ENCODE measurements around the gene ARID5B. TPM values are rescaled to one million over a fixed set of nuclear protein-coding genes. Genes with fewer than 3 reads are reported as not detected.

ARID5B gene
- polyA plus RNA-seq, 1 donor from 2014 or later: 2.1 TPM

- Histone ChIP-seq H3K27ac (ENCODE audit: low read length) (no peak overlapping the region), H3K9me3 (ENCODE audit: low read length) (no peaks in the 10 kb centered on the region), H3F3A (ENCODE audit: insufficient read depth, low read length, poor library complexity, severe bottlenecking) (no peaks in the 10 kb centered on the region), H2AFZ (ENCODE audit: low read depth, low read length) (no peak overlapping the region), H3K27me3 (ENCODE audit: insufficient read depth, low read depth, low read length) (no peaks in the 10 kb centered on the region), H3K79me2 (replicated peaks; ENCODE audit: insufficient read depth, low read length) (no peaks in the 10 kb centered on the region), H3K4me2 (ENCODE audit: low read length) (no peak overlapping the region), H3K9me2 (ENCODE audit: insufficient read depth, low read length) (no peaks in the 10 kb centered on the region), H3K36me3 (ENCODE audit: insufficient read depth, low read length) (no peaks in the 10 kb centered on the region), H3K9ac (ENCODE audit: low read length) (no peak overlapping the region), H3K4me3 (ENCODE audit: low read length) (no peak overlapping the region), H4K20me1 (ENCODE audit: insufficient read depth) (no peaks in the 10 kb centered on the region)
- TF ChIP-seq CTCF (IDR thresholded peaks at IDR 0.05; ENCODE audit: poor library complexity, severe bottlenecking) (no peak), POLR2AphosphoS5 (IDR thresholded peaks at IDR 0.05) (no peak), EZH2 (IDR thresholded peaks at IDR 0.05; ENCODE audit: borderline replicate concordance, insufficient read depth, low read length, poor library complexity, severe bottlenecking) (no peak), TAF1 (IDR thresholded peaks at IDR 0.05; ENCODE audit: low read depth) (no peak), MXI1 (conservative IDR thresholded peaks at IDR 0.05; ENCODE audit: poor library complexity, severe bottlenecking) (no peak), SMC3 (conservative IDR thresholded peaks at IDR 0.05; ENCODE audit: poor library complexity) (no peak), EP300 (conservative IDR thresholded peaks at IDR 0.05; ENCODE audit: poor library complexity, severe bottlenecking) (no peak), REST (IDR thresholded peaks at IDR 0.05; ENCODE audit: borderline replicate concordance) (no peak), RAD21 (conservative IDR thresholded peaks at IDR 0.05) (no peak)
These were observed 175.4 kb downstream of the ARID5B start for GRCh38 chr10:62076891-62077290.

DNA sequence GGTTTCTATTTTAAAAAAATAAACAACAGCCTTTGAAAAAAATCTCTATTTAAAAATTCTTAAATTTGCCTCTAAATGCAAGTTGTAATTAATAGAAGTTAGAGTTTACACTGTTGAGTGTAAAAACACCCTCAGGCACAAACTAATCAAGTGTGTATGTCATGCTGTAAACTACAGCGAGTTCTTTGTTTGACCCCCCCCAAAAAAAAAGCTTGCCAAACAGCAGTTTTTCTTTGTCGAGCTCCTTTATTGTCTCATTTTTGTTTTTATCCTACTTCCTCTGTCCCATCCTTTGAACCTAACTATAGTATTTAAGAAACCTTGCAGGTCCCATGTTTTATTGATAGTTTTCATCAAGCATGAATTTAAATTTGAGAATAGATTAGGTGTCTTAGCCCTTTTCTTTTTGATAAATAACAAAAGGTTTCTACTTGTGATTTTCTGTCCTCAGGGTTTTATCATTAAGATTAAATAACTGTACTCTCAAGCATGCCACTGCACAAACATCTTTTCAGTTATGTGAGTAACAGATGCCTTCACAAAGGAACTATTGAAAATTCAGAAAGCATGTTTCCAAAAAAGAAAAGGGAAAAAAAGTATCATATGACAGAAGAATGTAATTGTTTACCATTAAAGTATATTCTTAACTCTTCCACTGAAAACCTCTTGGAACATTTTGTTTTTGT, 176.0 kb downstream of the ARID5B start:
- no peak overlapping the region for H2AFZ ChIP-seq (ENCODE audit: low read depth, low read length)
- H4K20me1 ChIP-seq (ENCODE audit: insufficient read depth): no peaks in the 10 kb centered on the region
- no peaks in the 10 kb centered on the region for H3K9me2 ChIP-seq (ENCODE audit: insufficient read depth, low read length)
- no peak for TF ChIP-seq REST (IDR thresholded peaks at IDR 0.05; ENCODE audit: borderline replicate concordance)
- H3K9me3 ChIP-seq (ENCODE audit: low read length): no peaks in the 10 kb centered on the region
- H3K27me3 ChIP-seq (ENCODE audit: insufficient read depth, low read depth, low read length): no peaks in the 10 kb centered on the region
- no peak overlapping the region for H3K9ac ChIP-seq (ENCODE audit: low read length)
- H3K4me3 ChIP-seq (ENCODE audit: low read length): no peak overlapping the region
- no peak overlapping the region for H3K27ac ChIP-seq (ENCODE audit: low read length)
- H3K36me3 ChIP-seq (ENCODE audit: insufficient read depth, low read length): no peaks in the 10 kb centered on the region
- H3F3A ChIP-seq (ENCODE audit: insufficient read depth, low read length, poor library complexity, severe bottlenecking): no peaks in the 10 kb centered on the region
- no peaks in the 10 kb centered on the region for H3K79me2 ChIP-seq (replicated peaks; ENCODE audit: insufficient read depth, low read length)
- H3K4me2 ChIP-seq (ENCODE audit: low read length): no peak overlapping the region

Measured in neural cell (in vitro differentiated cells).